Body of pancreas (tissue), 4 donors: ENCODE data around the gene DENND4A.

Source experiments
- POLR2A ChIP-seq, 3 donors: fragments of 450-650 bp; IDR thresholded peaks; one replicate each; pipeline ENCODE4 v1.6.1; 2016; ENCODE audit warnings: antibody characterized with exemption in 3 of 3, mild to moderate bottlenecking in 2 of 3
- TF ChIP-seq, protein P1 (sequence below), 7 experiments: fragments of 450-650 bp in 4 of 7; fragments of 200-600 bp in 3 of 7; sonication (generic) in 3 of 7; IDR thresholded peaks; one replicate each; pipeline ENCODE4 v1.5.1; 2016 to 2019; ENCODE audit warnings: antibody characterized with exemption in 7 of 7

DNA sequence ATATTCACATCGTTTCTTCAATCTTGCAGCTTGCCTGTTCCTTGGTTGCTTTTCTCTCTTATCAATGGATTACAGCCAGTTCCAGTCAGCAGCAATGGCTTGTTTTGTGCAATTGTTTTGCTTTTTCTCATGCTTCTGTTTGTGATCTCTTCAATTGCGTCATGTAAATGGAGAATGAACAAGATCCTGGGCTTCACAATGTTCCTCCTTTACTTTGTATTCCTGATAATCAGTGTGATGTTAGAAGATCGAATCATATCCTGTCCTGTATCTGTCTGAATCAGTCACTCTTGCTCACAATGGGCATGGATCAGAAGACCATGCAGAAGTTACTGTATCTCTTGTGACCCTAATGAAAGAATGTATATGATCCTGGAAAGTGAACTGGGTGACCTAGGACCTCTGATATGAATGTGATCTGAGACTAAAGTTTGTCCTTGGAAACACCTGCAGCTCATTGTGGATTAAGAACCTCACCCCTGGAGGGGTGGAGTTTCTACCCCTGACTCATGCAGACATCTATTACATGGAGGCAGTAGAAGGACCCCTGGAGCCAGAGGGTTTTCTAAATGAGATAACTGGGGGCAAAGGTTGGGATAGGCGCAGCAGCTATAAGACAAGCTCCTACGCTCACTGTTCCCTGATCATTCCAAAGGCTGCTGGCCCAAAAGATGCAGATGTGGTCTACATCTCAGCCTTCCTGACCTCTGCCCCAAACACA lies 138.1 kb downstream of the DENND4A start:
- no peak for TF ChIP-seq POLR2A (IDR thresholded peaks at IDR 0.05)
- TF ChIP-seq, protein P1, sequence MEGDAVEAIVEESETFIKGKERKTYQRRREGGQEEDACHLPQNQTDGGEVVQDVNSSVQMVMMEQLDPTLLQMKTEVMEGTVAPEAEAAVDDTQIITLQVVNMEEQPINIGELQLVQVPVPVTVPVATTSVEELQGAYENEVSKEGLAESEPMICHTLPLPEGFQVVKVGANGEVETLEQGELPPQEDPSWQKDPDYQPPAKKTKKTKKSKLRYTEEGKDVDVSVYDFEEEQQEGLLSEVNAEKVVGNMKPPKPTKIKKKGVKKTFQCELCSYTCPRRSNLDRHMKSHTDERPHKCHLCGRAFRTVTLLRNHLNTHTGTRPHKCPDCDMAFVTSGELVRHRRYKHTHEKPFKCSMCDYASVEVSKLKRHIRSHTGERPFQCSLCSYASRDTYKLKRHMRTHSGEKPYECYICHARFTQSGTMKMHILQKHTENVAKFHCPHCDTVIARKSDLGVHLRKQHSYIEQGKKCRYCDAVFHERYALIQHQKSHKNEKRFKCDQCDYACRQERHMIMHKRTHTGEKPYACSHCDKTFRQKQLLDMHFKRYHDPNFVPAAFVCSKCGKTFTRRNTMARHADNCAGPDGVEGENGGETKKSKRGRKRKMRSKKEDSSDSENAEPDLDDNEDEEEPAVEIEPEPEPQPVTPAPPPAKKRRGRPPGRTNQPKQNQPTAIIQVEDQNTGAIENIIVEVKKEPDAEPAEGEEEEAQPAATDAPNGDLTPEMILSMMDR (IDR thresholded peaks at IDR 0.05) = no peak
